NCI-H1417 treated with DMSO at 0.1 percent for 48 hours (cell line): ENCODE results near the gene CPLANE2.
"Not testable (repeated sequence)": the region's sequence is repeated elsewhere in the genome, so short reads cannot be mapped to it uniquely, and the experiment has no call there.

Source experiments
- DNase-seq: peaks from one replicate; lab custom pipeline; 2025; lab: John Stamatoyannopoulos, UW

CPLANE2 gene, protein sequence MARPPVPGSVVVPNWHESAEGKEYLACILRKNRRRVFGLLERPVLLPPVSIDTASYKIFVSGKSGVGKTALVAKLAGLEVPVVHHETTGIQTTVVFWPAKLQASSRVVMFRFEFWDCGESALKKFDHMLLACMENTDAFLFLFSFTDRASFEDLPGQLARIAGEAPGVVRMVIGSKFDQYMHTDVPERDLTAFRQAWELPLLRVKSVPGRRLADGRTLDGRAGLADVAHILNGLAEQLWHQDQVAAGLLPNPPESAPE

GRCh38 chr1:16236511-16237342 lies at the start of gene CPLANE2:
CPLANE2 (minus strand) TSS chr1:16237183; CDS start chr1:16236742, 441 bp downstream.
- DNase-seq: peak; percentile 54

- no peak for DNase-seq
These were observed 49.1 kb upstream of the CPLANE2 start for GRCh38 chr1:16286122-16286521.

DNA sequence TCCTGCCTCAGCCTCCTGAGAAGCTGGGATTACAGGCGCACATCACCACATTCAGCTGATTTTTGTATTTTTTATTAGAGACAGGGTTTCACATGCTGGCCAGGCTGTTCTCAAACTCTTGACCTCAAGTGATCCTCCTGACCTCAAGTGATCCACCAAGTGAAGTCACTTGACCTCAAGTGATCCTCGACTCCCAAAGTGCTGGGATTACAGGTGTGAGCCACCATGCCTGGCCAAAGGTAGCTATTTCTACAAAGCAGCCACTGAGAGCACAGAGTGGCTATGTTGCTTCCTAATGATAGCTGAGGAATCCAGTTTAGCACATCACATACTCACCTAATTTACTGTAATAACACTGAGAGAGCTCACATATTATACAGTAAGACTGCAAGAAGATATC lies 44.8 kb upstream of the CPLANE2 start:
- DNase-seq: no peak

DNA sequence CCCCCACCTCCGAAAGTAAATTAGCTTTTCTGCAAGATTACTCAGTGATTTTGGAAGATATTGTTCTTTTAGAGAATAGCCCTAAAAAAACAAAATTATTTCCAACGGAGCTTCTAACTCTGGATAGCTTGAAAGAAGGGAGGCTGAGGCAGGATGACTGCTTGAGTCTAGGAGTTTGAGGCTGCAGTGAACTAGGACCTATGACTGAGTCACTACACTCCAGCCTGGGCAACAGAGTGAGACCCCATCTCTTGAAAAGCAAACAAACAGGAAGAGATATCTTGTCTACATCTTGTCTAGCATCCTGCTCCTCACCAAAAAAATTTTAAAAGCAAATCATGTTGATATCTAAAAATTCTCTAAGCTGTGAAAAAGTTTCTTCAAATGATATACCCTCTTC lies 42.2 kb upstream of the CPLANE2 start:
- no peak for DNase-seq

DNA sequence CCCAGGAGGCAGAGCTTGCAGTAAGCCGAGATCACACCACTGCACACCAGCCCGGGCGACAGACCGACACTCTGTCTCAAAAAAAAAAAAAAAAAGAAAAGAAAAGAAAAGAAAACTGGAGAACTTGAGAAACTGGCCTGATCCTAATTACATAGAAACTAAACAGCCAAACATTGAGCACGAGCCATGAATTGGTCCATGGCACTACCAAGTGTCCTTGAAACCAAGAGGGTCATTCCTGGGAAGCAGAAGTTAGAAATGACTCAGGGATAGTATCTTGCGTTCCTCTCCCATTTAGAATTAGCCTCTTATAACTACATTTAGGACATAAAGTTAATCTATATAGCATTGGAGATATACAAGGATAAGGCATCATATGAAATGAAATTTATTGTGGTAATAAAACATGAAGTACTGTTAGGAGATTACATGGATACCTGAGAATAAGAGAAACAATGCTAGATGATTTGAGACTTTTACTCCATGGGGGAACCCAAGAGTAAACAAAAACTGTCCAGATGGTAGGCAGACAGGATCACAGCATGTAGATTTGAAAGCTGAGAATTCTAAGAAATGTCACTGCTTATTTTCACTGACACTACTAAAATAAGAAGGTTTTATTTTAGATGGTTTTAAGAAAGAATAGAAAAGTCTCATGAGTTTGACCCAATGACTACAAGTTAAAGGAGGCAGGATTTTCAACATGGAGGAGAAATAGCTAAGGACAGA lies 39.5 kb upstream of the CPLANE2 start:
- DNase-seq: no peak

GRCh38 chr1:16275591-16275990 lies 38.6 kb upstream of the CPLANE2 start:
- no peak for DNase-seq

- no peak for DNase-seq
These were observed 30.8 kb upstream of the CPLANE2 start for GRCh38 chr1:16267690-16268180.

- DNase-seq: no peak
These were observed 29.6 kb upstream of the CPLANE2 start for GRCh38 chr1:16266411-16267118.

DNA sequence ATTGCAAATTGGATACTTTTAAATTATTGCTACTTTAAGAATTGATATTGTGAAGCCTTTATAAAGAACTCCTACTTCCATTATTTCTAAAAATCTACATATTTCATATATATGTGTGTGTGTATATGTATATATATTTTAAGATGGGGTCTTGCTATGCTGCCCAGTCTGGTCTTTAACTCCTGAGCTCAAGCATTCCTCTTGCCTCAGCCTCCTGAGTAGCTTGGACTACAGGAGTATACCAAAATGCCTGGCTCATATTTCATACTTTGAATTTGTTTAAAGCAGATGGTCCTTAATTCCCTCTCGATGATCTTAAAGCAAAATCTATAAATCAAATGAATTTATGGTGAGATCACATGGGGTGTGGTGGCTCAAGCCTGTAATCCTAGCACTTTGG lies 25.1 kb upstream of the CPLANE2 start:
- no peak for DNase-seq

DNA sequence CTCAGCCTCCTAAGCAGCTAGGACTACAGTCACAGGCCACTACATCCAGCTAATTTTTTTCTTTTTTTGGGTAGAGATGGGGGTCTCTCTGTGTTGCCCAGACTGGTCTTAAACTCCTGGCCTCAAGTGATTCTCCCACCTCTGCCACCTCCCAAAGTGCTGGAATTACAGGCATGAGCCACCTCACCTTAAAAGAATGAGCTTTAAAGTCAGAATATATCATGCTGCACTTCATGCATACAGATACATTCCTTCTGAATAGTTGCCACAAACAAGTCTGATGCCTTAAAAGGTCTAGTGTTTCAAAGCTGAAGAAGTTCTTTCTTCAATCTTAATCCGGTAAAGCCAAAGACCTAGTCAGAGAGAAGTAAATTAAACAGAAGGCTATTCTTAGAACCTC lies 23.8 kb upstream of the CPLANE2 start:
- no peak for DNase-seq

DNA sequence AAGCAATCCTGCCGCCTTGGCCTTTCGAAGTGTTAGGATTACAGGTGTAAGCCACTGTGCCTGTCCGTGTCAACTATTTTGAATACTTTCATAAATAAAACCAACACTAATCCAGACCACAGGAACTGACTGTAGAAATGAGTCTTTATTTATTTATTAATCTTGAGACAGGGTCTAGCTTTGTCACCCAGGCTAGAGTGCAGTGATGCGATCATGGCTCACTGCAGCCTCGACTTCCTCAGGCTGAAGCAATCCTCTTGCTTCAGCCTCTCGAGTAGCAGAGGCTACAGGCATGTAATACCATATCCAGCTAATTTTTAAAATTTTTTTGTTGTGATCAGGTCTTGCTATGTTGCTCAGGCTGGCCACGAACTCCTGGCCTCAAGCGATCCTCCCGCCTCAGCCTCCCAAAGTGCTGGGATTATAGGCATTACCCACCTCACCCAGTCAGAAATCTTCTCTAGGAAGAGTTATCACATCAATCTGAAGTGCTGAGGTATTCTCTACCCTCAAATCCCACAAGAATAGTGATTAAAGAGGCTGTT lies 21.7 kb upstream of the CPLANE2 start:
- DNase-seq: no peak

DNA sequence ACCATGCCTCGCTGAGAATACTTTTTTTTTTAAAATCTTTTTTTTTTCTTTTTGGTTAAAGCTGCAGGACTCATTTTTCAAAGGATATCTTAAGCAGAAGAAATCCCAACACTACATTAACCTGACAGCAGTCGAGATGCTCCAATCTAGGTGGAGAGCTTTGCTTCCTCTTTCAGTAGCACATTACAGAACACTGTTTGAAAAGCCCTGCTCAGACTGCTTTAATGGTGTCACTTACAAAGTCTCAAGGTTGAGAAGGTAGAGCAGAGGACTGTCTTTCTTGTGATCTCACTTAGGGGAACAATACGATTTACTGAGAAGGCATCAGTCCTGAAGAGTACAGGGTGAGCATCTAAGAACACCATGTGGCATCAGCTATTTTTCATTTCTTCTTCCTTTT lies 21.0 kb upstream of the CPLANE2 start:
- DNase-seq: no peak

DNA sequence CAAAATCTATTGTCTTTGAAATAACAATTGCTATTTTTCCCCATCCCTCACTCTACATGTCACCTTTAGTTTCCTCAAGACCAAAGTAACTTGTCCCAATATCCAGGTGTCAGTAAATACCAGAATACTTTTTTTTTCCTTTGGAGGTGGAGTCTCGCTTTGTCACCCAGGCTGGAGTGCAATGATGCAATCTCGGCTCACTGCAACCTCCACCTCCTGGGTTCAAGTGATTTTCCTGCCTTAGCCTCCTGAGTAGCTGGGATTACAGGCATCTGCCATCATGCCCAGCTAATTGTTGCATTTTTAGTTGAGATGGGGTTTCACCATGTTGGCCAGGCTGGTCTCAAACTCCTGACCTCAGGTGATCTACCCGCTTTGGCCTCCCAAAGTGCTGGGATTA lies 20.6 kb upstream of the CPLANE2 start:
- DNase-seq: not testable (repeated sequence)

GRCh38 chr1:16256478-16256877 lies 19.5 kb upstream of the CPLANE2 start:
- DNase-seq: no peak

- no peak for DNase-seq
These were observed 17.4 kb upstream of the CPLANE2 start for GRCh38 chr1:16254263-16254928.

DNA sequence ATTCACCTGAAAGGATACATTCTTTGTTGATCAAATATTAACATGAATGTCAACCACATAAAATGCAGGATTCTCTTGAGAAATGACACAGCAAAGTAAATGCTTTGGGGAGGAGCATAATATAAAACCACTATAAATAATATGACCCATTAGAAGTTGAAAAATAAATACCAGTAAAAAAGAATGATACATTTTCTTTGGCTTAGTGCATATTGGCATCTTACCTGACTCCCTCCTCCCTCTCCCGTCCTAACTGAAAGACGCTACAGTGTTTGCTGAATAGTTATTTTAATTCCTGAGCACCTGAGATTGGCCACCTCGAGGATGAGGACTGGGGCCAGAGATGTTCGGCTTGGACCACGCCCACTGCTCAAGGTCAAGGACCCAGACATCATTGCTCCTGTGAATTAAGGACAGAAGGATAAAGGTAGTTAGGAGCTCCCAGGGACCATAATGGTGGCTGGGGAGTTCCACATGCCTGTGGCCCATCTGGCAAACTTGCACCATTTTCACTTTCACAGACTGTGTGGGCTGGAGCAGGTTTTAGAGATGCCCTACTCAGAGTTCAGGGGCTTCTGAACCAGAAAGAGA lies 16.4 kb upstream of the CPLANE2 start:
- DNase-seq: no peak

DNA sequence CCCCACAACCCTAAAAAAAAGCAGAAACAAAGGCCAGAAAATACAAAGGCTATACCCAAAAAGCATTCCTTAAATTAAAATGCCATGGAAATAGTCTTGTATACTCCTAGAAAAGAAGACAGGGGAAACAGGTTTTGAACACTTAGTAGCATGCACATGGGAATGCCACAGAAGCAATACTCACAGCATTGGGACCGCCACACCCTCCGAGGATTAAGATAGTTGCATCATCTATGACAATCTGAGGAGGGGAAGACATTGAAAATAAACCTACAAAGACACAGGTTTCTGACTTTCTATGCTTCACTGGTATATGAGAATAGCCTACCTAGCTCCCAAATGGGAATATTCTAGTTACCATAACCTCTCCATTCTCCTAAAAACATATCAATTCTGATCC lies 15.9 kb upstream of the CPLANE2 start:
- DNase-seq: no peak

- DNase-seq: no peak
These were observed 14.4 kb upstream of the CPLANE2 start for GRCh38 chr1:16251381-16251780.

GRCh38 chr1:16250524-16251251 lies 13.7 kb upstream of the CPLANE2 start:
- no peak for DNase-seq

- DNase-seq: no peak
These were observed 12.7 kb upstream of the CPLANE2 start for GRCh38 chr1:16249596-16250241.
